SH-SY5Y (cell line): ENCODE results near the gene NCK1.

Experiments used
- GATA2 ChIP-seq: IDR thresholded peaks from 2 replicates; pipeline ENCODE4 v1.6.1; 2011; ENCODE audit warnings: mild to moderate bottlenecking, low read depth, low read length
- GATA3 ChIP-seq: IDR thresholded peaks from 2 replicates; pipeline ENCODE4 v1.6.1; 2011; ENCODE audit warnings: low read depth, mild to moderate bottlenecking, low read length, moderate library complexity

NCK1 gene

DNA sequence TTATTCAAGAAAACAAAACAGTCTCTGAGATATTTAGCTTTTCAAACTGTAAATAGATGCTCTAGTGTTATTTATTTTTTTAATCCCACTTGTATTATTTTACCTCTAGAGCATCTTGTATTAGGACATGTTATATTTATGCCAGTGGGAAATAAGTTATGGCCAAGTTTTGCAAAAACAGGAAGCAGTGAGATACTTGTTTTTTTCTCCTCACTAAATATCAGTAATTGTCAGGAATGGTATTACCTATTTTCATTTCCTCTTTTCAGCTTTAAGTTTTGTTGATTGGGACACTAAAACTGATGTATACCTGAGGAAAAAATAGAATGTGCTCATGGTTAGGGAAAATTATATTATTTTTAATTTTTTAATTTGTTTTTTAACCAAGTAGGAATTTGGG, 87.1 kb downstream of the NCK1 start:
- no peak for TF ChIP-seq GATA2
- no peak for TF ChIP-seq GATA3

DNA sequence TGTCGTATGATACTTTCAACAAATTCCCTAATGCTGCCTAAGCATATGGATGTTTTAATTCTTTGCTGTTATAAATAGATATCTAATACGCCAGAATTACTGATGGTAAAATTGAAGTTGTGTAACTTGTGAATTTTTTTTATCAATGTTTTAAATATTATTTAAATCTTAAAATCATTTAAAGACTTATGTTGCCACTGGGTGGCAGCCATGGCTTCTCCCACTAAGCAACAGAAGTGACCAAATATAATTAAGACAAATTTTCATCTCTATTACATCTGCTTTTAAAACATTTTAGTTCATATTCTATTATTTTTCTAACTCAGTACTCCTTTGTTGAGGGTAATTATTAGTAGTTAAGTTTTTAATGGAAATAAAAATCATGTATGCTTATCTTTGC, 87.7 kb downstream of the NCK1 start:
- TF ChIP-seq GATA2, result no peak
- TF ChIP-seq GATA3, result no peak

DNA sequence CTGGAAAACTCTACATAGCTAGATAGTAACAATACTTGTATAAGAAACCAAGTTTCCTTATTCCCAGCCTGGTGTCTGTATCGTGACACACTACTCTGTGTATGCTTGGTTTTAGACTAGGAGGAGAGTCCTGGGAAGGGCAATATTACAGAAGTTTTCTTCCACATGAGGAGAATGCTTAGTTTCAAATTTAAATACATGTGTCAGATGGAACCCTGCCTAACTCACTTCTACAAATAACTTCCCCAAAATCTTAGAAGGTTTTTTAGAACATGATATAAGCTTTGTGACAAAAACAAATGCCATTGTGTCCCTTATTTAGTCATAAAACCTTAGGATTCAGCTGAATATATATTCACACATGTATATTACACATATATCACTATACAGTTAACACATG, 88.6 kb downstream of the NCK1 start:
- no peak for TF ChIP-seq GATA2
- TF ChIP-seq GATA3, result no peak

DNA sequence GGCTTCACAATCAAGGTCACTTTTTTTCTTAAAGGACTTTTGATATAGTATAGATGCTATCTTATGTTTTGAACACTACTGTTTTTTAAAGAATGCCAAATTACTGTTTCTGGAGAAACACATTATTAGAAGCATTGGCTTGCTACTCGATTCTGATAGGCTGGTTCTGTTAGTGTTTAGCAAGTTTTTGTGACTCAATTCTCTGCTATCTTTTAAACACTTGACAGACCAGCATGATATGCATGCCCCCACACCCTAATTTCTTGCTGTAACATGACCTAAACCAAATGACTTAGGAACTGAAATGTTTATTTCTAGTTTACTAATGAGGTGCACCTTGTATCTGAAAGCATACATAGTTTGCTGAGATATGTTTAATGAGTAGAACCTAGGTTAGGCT, 90.3 kb downstream of the NCK1 start:
- TF ChIP-seq GATA3, result no peak
- no peak for TF ChIP-seq GATA2

DNA sequence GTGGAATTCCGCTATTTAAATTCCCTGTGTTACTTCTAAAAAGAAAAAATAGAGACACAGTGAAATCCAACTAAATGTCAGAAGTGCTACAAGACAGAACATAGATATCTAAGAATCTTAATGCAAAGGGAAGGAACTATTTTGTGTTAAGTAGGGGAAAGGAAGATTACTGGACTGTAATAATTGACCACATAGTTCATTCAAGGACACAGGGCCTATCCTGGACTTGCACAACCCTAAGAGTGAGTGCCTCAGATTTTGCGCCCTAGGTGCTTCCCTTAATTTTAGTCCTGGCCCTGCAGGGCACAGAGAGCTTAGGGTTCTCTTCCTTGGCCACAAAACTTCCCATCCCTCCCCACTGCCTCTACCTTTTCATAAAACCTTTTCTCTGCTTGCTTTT, 92.2 kb downstream of the NCK1 start:
- TF ChIP-seq GATA2 (no peak), GATA3 (no peak)

DNA sequence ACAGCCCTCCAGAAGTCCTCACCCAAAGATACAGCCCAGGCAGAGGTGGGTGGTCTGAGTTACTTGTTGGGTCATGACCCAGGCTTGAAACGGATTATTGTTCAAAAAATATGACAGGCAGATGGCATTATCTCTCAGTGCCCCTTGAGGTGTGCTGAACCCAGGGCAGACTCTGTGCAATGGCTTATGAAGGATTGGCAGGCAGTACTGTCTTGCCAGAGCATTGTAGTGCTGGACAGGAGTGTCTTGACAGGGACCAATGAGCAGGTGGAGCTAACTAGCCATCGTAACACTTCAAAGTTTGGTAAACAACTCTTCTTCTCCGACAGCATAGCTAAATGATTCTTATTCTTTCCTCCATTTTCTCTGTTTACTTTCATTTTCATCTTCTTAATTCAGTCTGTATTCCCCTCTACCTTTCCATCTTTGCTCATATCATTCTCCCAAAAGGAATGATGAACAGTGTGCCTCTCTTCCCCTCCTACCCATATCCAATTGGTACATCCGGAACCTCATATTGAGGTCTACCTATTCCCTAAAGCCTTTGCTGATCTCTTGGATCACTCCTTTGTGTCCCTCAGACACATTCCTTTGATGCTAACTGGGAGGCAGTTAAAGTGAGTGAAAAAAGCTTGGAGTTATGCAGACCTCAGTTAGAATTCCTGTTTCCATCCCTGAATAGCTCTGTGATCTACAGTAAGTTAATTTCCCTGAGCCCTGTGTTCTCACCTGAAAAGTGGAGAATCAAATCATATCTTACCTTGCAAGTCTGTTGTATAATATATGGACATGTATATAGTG, 93.2 kb downstream of the NCK1 start:
- TF ChIP-seq GATA3 (no peak), GATA2 (no peak)

DNA sequence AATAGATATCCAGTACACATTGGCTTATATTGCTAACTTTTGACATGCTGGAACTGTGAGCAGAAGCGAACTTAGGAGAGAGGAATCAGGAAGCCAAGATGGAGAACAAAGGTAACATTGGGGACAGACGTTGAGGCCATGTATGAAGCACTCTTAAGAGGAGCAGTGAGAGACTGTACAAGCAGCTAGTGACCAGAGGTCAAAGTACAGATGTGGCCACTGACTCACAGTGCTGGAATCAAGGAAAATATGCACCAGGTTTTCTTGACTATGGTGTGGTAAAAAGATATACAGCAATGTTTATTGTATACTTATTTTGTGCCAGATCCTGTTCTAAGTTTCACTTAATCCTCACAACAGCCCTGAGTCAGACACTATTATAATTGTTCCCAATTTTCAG, 93.8 kb downstream of the NCK1 start:
- no peak for TF ChIP-seq GATA3
- TF ChIP-seq GATA2, result no peak

DNA sequence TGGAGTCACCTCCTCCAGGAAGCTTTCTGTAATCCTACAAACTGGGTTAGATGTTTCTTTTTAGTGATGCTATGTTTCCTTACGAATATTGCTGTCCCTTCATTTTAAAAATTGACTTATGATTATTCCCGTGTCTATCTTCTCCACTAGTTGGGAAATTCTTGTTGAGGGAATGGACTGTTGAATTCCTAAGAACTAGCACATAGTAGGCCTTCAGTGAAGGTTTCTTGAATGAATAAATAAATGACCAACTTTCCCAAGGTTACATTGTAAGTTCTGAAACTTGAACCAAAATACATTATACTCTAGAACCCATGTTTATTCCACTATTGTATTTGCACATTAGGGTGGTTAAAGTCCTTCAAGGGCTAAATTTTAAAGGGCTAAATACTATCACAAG, 95.0 kb downstream of the NCK1 start:
- no peak for TF ChIP-seq GATA3
- no peak for TF ChIP-seq GATA2

DNA sequence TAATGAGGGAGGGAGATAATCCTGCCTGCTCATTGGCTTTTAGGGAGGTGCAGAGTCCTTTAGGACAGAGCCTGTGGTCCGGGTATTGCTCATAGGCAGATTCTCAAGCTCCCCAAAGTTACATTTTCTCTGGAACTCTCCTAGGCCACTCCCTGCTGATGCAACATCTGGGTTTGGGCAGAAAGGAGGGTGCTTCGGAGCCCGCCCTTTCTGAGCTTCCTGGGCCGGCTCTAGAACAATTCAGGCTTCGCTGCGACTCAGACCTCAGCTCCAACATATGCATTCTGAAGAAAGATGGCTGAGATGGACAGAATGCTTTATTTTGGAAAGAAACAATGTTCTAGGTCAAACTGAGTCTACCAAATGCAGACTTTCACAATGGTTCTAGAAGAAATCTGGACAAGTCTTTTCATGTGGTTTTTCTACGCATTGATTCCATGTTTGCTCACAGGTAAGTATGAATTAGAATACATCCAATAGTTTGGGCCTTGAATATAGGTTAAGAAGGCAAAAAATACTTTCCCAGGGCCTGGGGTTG, 95.8 kb downstream of the NCK1 start, which contains the start of gene IL20RB:
Gene IL20RB, plus strand, starts transcription at position 233 of the 538 bp plus-strand sequence. Its CDS starts 131 bp downstream, at position 364.
- no peak for TF ChIP-seq GATA2

DNA sequence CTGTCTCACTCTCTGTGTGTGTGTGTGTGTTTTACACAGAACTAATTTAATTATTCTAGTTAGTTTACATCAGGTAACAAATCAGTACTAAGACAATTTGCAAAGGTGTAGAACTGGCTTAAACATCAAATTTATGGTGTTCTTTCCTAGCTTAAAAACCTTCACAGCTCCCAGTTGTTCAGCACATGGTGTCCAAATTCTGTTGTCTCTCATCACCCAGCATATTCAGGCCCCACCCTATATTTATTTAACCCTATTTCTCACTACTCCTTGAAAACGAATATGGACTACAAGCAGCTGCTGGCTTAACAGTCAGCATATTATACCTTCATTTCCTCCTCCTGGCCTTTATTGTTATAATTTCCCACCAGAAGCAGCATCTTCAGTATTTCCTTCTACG, 96.9 kb downstream of the NCK1 start:
- TF ChIP-seq GATA3 (no peak), GATA2 (no peak)

DNA sequence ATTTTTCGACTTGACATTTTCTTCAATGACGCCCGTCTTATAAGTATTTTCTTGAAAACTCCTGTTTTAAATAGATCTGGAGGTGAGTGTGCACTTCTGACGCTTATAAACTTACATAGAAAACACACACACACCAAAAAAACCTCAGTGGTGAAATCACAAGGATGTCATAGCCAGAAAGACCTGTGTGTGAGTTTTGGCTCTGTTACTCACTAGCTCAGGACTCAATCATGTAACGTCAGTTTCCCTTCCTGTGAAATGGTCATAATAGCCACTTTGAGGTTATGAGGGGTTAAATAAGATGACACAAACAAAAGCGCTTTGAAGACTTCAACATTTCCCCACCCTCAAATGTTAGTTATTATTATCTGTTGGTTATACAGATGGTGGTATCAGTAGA, 97.6 kb downstream of the NCK1 start:
- no peak for TF ChIP-seq GATA3
- no peak for TF ChIP-seq GATA2

DNA sequence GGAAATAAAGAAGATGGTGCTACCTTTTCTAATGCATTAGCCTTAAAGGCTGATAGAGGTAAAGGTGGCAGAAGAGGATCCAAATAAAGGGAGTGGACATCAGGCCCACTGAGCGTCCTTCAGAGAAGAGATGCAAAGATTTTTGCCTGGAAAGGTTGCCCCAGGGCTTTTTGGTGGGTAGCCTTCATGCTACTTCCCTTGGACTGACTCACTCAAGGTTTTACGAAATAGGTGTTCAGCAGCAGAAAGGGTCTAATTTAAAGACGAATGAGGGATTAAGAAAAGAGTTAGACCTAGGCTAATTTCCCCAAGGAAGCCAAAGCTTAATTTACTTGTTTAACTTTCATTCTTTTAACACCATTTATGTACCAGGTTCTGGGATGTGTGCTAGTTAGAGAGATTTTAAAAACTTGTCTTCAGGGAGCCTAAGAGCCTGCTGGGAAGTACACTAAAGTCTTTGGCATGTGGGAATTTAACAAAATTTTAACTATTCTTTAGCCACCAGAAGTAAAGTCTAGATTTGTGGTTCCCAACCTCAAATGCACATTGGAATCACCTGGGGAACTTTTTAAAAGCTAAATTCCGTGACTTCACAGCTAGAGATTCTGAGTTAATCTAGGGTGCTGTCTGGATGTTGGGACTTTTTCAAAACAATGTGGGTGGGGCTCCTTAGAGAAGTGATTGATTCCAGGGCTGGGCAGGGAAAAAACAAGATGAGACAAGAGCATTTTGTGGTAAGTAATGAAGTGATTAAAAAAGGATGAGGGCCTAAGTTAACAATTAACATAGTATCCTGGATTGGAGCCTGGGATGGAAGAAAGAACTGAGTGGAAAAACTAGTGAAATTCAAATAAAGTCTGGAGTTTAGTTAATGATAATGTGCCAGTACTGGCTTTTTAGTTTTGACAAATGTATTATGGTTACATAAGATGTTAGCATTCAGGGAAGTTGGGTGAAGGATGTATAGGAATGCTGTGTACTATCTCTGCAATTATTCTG, 99.1 kb downstream of the NCK1 start:
- no peak for TF ChIP-seq GATA2
- TF ChIP-seq GATA3, result no peak

DNA sequence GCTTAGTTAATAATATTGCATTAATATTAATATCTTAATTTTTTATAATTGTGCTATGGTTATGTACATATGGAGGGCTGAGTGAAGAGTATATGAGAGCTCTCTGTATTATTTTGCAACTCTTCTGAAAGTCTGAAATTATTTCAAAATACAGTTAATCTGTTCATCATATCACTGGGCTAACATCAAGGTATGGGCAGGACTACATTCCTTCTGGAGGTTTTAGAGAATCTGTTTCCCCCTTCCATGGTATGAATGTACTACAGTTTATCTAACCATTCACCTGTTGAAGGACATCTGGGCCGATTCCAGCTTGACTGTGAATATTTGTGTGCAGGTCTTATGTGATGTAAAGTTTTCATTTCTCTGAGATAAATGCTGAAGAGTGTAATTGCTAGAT, 100.9 kb downstream of the NCK1 start:
- TF ChIP-seq GATA2 (no peak), GATA3 (no peak)

DNA sequence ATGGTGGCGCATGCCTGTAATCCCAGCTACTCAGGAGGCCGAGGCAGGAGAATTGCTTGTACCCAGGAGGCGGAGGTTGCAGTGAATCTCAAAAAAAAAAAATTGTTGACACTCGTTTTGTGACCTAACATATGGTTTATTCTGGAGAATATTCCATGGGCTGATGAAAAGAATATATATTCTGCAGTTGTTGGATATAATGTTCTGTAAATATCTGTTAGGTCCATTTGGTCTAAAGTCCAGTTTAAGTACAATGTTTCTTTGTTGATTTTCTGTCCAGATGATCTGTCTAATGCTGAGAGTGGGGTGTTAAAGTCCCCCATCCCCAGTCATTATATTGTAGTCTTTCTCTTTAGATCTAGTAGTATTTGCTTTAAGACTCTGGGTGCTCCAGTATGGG, 111.3 kb downstream of the NCK1 start:
- TF ChIP-seq GATA2, result no peak
- TF ChIP-seq GATA3, result no peak
